Stimulated activated CD4-positive, alpha-beta T cell treated with anti-CD3 and anti-CD28 coated beads, Interleukin-1b, Interleukin-23, amount 100 ng/mL, for 48 hours (primary cell): Measurements from ENCODE around the gene TSPAN18.

Experiments
- DNase-seq: peaks from one replicate; pipeline ENCODE4 v3.0.0-alpha.2; 2020

Gene TSPAN18

GRCh38 chr11:44829838-44830237 is 103.1 kb downstream of the TSPAN18 start:
- DNase-seq, result no peak

- no peak for DNase-seq
These were observed 105.0 kb downstream of the TSPAN18 start for GRCh38 chr11:44831605-44832394.

GRCh38 chr11:44832452-44832851 is 105.7 kb downstream of the TSPAN18 start:
- DNase-seq, result no peak

GRCh38 chr11:44833221-44833876 is 106.6 kb downstream of the TSPAN18 start:
- no peak for DNase-seq

- no peak for DNase-seq
These were observed 107.2 kb downstream of the TSPAN18 start for GRCh38 chr11:44833877-44834452.

GRCh38 chr11:44834846-44835245 is 108.1 kb downstream of the TSPAN18 start:
- no peak for DNase-seq

GRCh38 chr11:44835296-44835695 is 108.5 kb downstream of the TSPAN18 start:
- DNase-seq, result no peak

GRCh38 chr11:44835938-44836337 is 109.2 kb downstream of the TSPAN18 start:
- no peak for DNase-seq

- DNase-seq, result no peak
These were observed 110.9 kb downstream of the TSPAN18 start for GRCh38 chr11:44837661-44838060.

- DNase-seq, result no peak
These were observed 112.8 kb downstream of the TSPAN18 start for GRCh38 chr11:44839458-44840084.

GRCh38 chr11:44840085-44840478 is 113.3 kb downstream of the TSPAN18 start:
- DNase-seq, result no peak

- no peak for DNase-seq
These were observed 113.9 kb downstream of the TSPAN18 start for GRCh38 chr11:44840521-44841251.

- DNase-seq, result no peak
These were observed 115.5 kb downstream of the TSPAN18 start for GRCh38 chr11:44842220-44842619.

GRCh38 chr11:44846852-44847251 is 120.1 kb downstream of the TSPAN18 start:
- DNase-seq, result no peak

GRCh38 chr11:44847316-44847715 is 120.6 kb downstream of the TSPAN18 start:
- DNase-seq, result no peak

GRCh38 chr11:44848203-44848962 is 121.6 kb downstream of the TSPAN18 start:
- DNase-seq, result no peak

- DNase-seq, result no peak
These were observed 122.2 kb downstream of the TSPAN18 start for GRCh38 chr11:44848963-44849350.

GRCh38 chr11:44849424-44849823 is 122.7 kb downstream of the TSPAN18 start:
- no peak for DNase-seq

GRCh38 chr11:44849922-44850321 is 123.2 kb downstream of the TSPAN18 start:
- no peak for DNase-seq

- no peak for DNase-seq
These were observed 124.7 kb downstream of the TSPAN18 start for GRCh38 chr11:44851496-44851895.

- no peak for DNase-seq
These were observed 125.5 kb downstream of the TSPAN18 start for GRCh38 chr11:44852159-44852747.

GRCh38 chr11:44852952-44853351 is 126.2 kb downstream of the TSPAN18 start:
- no peak for DNase-seq
